Activated T-helper 1 cell treated with anti-CD3 and anti-CD28 coated beads, Interleukin-12 subunit alpha, Interleukin-12 subunit beta, Interleukin-2, Interleukin-4 antibody, amounts not matched to agents 30 ng/mL and 10 ng/mL and 1 ng/mL, durations not matched to agents 14 hours and 24 hours and 36 hours (primary cell): ENCODE results near the gene GALNT3. TPM values are rescaled to one million over a fixed set of nuclear protein-coding genes. Genes with fewer than 3 reads are reported as not detected.
A peak's percentile ranks its signal among the peaks of the same experiment; 100 is the strongest.

Experiments
- DNase-seq: peaks from one replicate; pipeline ENCODE4 v3.0.0; 2021; ENCODE audit warnings: low spot score
- H3K27ac Mint-ChIP-seq: one replicate; pipeline ENCODE4 v1.8.0; 2021; ENCODE audit warnings: mild to moderate bottlenecking, mixed read lengths
- H3K27me3 Mint-ChIP-seq: one replicate; pipeline ENCODE4 v1.8.0; 2022; ENCODE audit warnings: mild to moderate bottlenecking, moderate library complexity, mixed read lengths; ENCODE audit not compliant: insufficient read depth
- H3K36me3 Mint-ChIP-seq: one replicate; pipeline ENCODE4 v1.8.0; 2021; ENCODE audit warnings: low read depth, mixed read lengths
- H3K4me1 Mint-ChIP-seq: one replicate; pipeline ENCODE4 v1.8.0; 2021; ENCODE audit warnings: low read depth, mixed read lengths
- H3K4me3 Mint-ChIP-seq: one replicate; pipeline ENCODE4 v1.8.0; 2021; ENCODE audit warnings: mild to moderate bottlenecking, moderate library complexity, mixed read lengths
- H3K9me3 Mint-ChIP-seq: one replicate; pipeline ENCODE4 v1.8.0; 2021; ENCODE audit warnings: mixed read lengths
- intact Hi-C: fragments of 100-400 bp; cut with micrococcal nuclease; formaldehyde crosslinking; loops from one replicate; pipeline ENCODE4 v1.15.1; 2024
- total RNA-seq: library from RNA; stranded (reverse); gene quantifications from 2 replicates; pipeline ENCODE4 v1.2.3, GENCODE V29; 2022

Gene GALNT3
- 3.8 and 4.8 TPM in 2 replicates for total RNA-seq

DNA sequence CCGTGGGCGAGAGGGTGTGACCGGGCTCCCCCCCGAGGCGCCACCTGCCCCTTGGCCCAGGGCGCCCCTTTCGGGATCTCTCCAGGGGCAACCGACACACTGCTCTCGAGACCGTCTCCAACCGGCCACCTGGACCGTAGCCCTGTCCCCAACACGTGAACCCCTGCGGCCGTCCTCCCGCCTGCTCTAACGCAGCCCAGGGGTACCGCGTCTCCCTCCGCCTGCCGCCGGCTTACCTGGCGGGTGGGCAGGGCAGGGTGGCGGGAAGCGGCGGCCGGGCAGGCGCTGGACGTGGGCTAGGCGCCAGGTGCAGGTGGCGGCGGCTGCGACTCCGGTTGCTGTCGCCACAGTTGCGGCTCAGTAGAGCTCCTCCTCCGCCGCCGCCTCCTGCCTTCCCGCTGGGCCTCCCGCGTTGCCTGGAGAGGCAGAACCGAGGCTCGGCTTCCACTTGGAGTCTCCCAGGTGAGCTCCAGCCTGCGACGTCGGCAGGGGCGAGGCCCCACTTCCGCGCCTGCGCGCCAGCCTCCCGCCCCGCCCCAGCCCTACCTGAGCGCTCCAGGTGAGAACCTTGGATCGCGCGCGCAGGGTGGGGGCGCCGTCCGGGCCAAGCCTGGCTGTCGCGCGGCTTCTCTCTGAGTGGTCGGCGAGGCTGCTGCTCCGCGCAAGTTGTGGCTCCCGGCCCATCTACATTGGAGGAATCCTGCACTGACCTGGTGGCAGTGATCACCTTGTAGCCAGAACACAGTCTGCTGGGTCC, at the start of gene GALNT3:
TSS of gene GALNT3 (minus strand) at position 469 of the 757 bp plus-strand sequence. CDS start 23,547 bp downstream, outside the sequence.
- Mint-ChIP-seq H3K4me1 (peaks cover 40% of the 10 kb centered on the region), H3K36me3 (peaks cover 8% of the 10 kb centered on the region), H3K9me3 (no peaks in the 10 kb centered on the region), H3K27me3 (peaks cover 2% of the 10 kb centered on the region), H3K27ac (peak within 1 kb of the TSS; percentile 93), H3K4me3 (peak within 1 kb of the TSS; percentile 90)
- DNase-seq: peak; percentile 25
- intact Hi-C loops: loop anchor here (1.0 to 10.0 kb wide), 3 partner anchors 80 to 499 kb away; partner anchors contain the start of gene TTC21B

- H3K27me3 Mint-ChIP-seq: peaks cover 2% of the 10 kb centered on the region
- no peak overlapping the region for H3K27ac Mint-ChIP-seq
- no peaks in the 10 kb centered on the region for H3K9me3 Mint-ChIP-seq
- no peaks in the 10 kb centered on the region for H3K4me1 Mint-ChIP-seq
- intact Hi-C loops: no loop called here
- no peak overlapping the region for H3K4me3 Mint-ChIP-seq
- DNase-seq: no peak
- H3K36me3 Mint-ChIP-seq: no peaks in the 10 kb centered on the region
These were observed 49.3 kb upstream of the GALNT3 start for GRCh38 chr2:165843351-165843750.

DNA sequence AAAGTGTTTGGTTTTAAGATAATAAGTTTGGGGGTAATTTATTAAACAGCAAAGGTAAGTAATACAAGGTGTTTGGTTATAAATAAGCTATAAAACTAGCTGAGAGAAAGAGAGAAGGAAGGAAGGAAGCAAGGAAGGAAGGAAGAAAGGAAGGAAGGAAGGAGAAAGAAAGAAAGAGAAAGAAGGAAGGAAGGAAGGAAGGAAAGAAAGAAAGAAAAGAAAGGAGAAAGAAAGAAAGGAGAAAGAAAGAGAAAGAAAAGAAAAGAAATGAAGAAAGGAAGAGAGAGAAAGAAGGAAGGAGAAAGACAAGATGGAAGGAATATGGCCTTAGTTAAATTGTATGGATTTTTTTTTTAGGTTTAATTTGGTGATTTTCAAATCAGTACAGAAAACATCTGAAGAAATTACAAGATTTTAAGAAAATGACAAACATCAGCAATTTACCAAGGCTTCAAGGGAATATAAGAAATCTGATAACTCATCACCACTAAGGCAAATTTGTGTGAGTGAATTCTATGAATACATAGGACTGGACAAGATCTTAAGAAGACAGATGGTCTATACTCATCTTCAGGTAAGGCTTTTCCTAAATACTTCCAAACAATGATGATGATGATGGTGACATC, 46.4 kb upstream of the GALNT3 start:
- no peaks in the 10 kb centered on the region for H3K9me3 Mint-ChIP-seq
- DNase-seq: no peak
- intact Hi-C loops: no loop called here
- no peaks in the 10 kb centered on the region for H3K36me3 Mint-ChIP-seq
- no peak overlapping the region for H3K27ac Mint-ChIP-seq
- no peak overlapping the region for H3K4me3 Mint-ChIP-seq
- H3K4me1 Mint-ChIP-seq: no peaks in the 10 kb centered on the region
- peaks cover 2% of the 10 kb centered on the region for H3K27me3 Mint-ChIP-seq

DNA sequence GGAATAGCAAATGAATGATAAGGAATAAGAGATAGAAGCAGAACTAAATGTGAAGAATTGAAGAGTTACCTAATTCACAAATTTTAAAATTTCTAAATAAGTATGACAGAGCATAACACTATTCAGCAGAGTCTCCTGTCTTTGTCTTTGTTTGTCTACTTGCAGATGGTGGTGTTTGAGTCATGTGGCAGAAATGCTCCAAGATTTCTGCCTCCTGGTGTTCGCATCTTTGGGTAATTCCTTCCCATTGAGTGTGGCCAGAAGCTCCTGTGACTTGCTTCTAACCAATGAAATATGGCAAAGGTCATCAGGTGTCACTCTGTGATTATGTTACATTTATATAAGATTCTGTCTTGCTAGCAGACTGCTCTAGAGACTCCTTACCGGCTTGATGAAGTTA, 45.6 kb upstream of the GALNT3 start:
- Mint-ChIP-seq H3K27ac (no peak overlapping the region), H3K4me3 (no peak overlapping the region), H3K36me3 (no peaks in the 10 kb centered on the region), H3K4me1 (no peaks in the 10 kb centered on the region), H3K9me3 (no peaks in the 10 kb centered on the region), H3K27me3 (peaks cover 2% of the 10 kb centered on the region)
- intact Hi-C loops: no loop called here
- no peak for DNase-seq

DNA sequence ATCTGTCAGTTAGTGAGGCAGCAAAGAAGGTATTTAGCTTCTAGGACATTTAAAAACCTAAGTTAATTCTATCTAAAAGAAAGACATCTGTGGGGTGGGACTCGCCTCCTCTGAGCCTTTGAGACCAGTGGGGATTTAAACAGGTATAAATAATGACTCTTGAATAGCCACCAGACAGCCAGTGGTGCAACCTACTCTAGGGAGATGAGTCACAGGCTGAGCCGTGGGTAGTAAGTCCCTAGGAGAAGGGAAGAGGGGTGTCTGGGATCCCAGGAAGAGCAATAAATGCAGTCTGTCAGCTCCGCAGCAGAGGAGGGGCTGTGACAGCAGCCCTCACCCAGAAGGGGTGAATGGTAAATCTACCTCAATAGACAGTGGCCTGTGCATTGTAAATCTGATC, 43.1 kb upstream of the GALNT3 start:
- H3K36me3 Mint-ChIP-seq: no peaks in the 10 kb centered on the region
- H3K4me3 Mint-ChIP-seq: no peak overlapping the region
- no peak overlapping the region for H3K27ac Mint-ChIP-seq
- DNase-seq: no peak
- H3K4me1 Mint-ChIP-seq: no peaks in the 10 kb centered on the region
- H3K9me3 Mint-ChIP-seq: no peaks in the 10 kb centered on the region
- intact Hi-C loops: no loop called here
- H3K27me3 Mint-ChIP-seq: no peaks in the 10 kb centered on the region

- intact Hi-C loops: no loop called here
- no peak for DNase-seq
- Mint-ChIP-seq H3K4me3 (no peak overlapping the region), H3K9me3 (no peaks in the 10 kb centered on the region), H3K27ac (no peak overlapping the region), H3K4me1 (no peaks in the 10 kb centered on the region), H3K36me3 (no peaks in the 10 kb centered on the region), H3K27me3 (no peaks in the 10 kb centered on the region)
These were observed 41.3 kb upstream of the GALNT3 start for GRCh38 chr2:165835363-165835762.

DNA sequence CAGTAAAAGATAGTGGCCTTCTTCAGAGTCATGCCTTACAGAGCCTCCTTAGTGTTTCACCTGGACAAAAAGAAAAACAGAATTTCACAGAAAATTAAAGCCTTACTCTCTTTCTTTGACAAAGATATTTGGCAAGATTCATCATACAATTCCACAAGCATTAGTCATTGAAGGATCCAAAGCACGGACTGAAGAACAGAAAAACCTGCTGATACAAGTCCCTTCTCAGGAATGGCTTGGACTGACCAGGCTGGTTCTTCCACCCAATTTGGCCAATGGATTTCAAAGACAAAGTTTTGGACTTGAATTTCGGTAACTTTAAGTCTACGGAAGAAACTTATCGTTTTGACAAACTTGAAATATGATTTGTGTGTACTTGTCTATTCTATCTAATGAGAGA, 39.1 kb upstream of the GALNT3 start:
- Mint-ChIP-seq H3K4me1 (no peaks in the 10 kb centered on the region), H3K27ac (no peak overlapping the region), H3K9me3 (no peaks in the 10 kb centered on the region), H3K4me3 (no peak overlapping the region), H3K36me3 (no peaks in the 10 kb centered on the region), H3K27me3 (no peaks in the 10 kb centered on the region)
- DNase-seq: no peak
- intact Hi-C loops: no loop called here

DNA sequence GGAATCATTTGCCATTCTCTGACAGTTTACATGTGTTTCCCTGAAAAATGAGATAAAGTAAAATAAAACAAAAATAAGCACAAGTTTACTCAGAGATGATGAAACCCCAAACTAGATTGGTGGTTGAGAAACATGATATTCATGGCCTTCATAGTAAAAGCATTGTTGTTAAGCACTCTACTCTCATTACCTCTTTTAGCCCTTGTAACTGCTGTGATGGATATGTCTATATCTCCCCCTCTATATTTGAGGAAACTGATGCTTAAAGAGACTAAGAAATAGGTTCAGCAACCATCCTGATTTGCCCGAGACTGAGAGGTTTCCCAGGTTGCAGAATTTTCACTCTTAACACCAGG, 33.9 kb upstream of the GALNT3 start:
- Mint-ChIP-seq H3K27ac (no peak overlapping the region), H3K9me3 (no peaks in the 10 kb centered on the region), H3K4me3 (no peak overlapping the region), H3K27me3 (peaks cover 9% of the 10 kb centered on the region), H3K36me3 (no peaks in the 10 kb centered on the region), H3K4me1 (no peaks in the 10 kb centered on the region)
- intact Hi-C loops: no loop called here
- DNase-seq: no peak

GRCh38 chr2:165827016-165827920, 33.2 kb upstream of the GALNT3 start:
- Mint-ChIP-seq H3K9me3 (no peaks in the 10 kb centered on the region), H3K27ac (no peak overlapping the region), H3K36me3 (no peaks in the 10 kb centered on the region), H3K4me1 (no peaks in the 10 kb centered on the region), H3K27me3 (peaks cover 13% of the 10 kb centered on the region), H3K4me3 (no peak overlapping the region)
- intact Hi-C loops: no loop called here
- DNase-seq: no peak

GRCh38 chr2:165825041-165825440, 31.0 kb upstream of the GALNT3 start:
- intact Hi-C loops: no loop called here
- DNase-seq: no peak
- Mint-ChIP-seq H3K27ac (no peak overlapping the region), H3K4me3 (no peak overlapping the region), H3K4me1 (no peaks in the 10 kb centered on the region), H3K9me3 (no peaks in the 10 kb centered on the region), H3K36me3 (no peaks in the 10 kb centered on the region), H3K27me3 (peaks cover 16% of the 10 kb centered on the region)

GRCh38 chr2:165820296-165820695, 26.2 kb upstream of the GALNT3 start:
- no peak overlapping the region for H3K4me3 Mint-ChIP-seq
- DNase-seq: no peak
- no peaks in the 10 kb centered on the region for H3K9me3 Mint-ChIP-seq
- peaks cover 18% of the 10 kb centered on the region for H3K27me3 Mint-ChIP-seq
- H3K4me1 Mint-ChIP-seq: no peaks in the 10 kb centered on the region
- no peak overlapping the region for H3K27ac Mint-ChIP-seq
- H3K36me3 Mint-ChIP-seq: no peaks in the 10 kb centered on the region
- intact Hi-C loops: no loop called here

DNA sequence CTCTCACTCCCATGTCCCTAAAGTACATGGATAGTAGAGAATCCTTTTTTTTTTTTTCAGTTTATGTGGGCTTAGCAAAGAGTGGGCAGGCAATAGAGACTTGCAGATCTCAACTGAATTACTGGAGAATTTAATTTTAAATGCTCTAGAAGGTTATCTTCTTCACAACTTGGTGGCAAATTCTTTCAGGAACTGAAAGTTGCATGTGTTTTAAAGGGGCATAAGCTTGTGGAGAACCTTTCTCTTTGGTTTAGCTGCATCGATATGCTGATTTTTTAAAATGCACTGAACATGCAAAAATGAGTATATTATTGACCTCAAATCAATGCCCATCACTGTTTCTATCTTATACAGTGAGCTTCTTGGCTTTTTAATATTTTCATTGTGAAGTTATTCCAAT, 24.9 kb upstream of the GALNT3 start:
- Mint-ChIP-seq H3K27me3 (peaks cover 9% of the 10 kb centered on the region), H3K36me3 (no peaks in the 10 kb centered on the region), H3K27ac (no peak overlapping the region), H3K4me3 (no peak overlapping the region), H3K9me3 (no peaks in the 10 kb centered on the region), H3K4me1 (no peaks in the 10 kb centered on the region)
- no peak for DNase-seq
- intact Hi-C loops: no loop called here
